ENCODE results near the gene TMEM63A. TPM values are rescaled to one million over a fixed set of nuclear protein-coding genes. Genes with fewer than 3 reads are reported as not detected.

The TMEM63A gene
- total RNA-seq, 3 donors from 2014 or later (not counting 1 experiment from before 2014, with no cell fraction given) = 101 to 166 (median 113) TPM

DNA sequence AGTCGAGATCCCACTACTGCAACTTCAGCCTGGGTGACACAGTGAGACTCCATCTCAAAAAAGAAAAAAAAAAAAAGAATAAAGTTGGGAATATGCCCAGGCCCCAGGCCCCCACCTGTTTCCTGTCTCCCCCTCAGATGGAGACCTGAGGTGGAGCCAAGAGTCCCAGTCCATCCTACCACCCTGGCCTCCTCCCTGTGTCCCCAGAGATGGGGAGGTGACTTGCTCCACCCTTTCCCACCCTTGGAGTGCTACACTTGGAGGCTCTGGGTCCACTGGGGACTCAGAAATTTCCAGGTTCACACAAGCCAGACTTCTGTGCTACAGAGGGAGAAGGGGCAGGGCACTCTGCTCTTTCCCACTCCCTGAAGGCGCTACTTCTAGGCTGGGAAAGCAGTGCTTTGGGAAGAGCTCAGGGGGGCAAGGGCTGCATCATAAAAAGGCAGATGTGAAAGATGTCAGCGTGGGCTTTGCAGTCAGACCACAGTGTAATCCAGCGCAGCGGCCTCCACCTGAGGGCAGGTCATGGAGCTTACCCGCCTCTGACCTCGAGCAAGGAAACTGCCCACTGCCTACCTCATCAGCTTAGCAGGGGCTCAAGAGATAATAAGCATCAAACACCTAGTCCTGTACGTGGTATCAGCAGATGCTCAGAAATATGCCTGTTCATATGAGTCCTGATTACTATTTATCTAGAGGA is 13.4 kb downstream of the TMEM63A start:
- WGBS (ENCODE audit: insufficient coverage) = 84% methylated on average over 8 of the region's 8 CpGs
- no peaks in the 10 kb centered on the region for H3K9me3 ChIP-seq (ENCODE audit: control insufficient read depth, insufficient read depth, low read length)
- DNase-seq = no peak
- intact Hi-C loops (cut with micrococcal nuclease) = no loop called here
- Mint-ChIP-seq H3K36me3 (no peaks in the 10 kb centered on the region), H3K27me3 (ENCODE audit: low read depth in 2 of 2) (no peaks in the 10 kb centered on the region), H3K9me3 (no peaks in the 10 kb centered on the region), H3K27ac (no peak overlapping the region), H3K4me3 (no peak overlapping the region), H3K4me1 (peaks cover 35 to 46% of the 10 kb centered on the region in 2 donors)
- no peaks in the 10 kb centered on the region for H3K27me3 ChIP-seq (ENCODE audit: control insufficient read depth, insufficient read depth, low read length)
- H3K4me3 ChIP-seq (ENCODE audit: low read length) = no peak overlapping the region
- no peak for ATAC-seq
- H3K36me3 ChIP-seq (ENCODE audit: control insufficient read depth, insufficient read depth, low read length) = peaks cover 73% of the 10 kb centered on the region
- peaks cover 52% of the 10 kb centered on the region for H3K4me1 ChIP-seq (ENCODE audit: control insufficient read depth, insufficient read depth, low read length)
- no peak for TF ChIP-seq CTCF (IDR thresholded peaks at IDR 0.05)
- no peak overlapping the region for H3K27ac ChIP-seq (ENCODE audit: low read length)

GRCh38 chr1:225866981-225867380 is 15.2 kb downstream of the TMEM63A start:
- H3K4me1 Mint-ChIP-seq = peaks cover 33 to 36% of the 10 kb centered on the region in 2 donors

GRCh38 chr1:225866061-225866837 is 15.9 kb downstream of the TMEM63A start:
- peak in 1 of 2 donors; percentile 83 for DNase-seq
- peak overlapping the region; percentile 19 for H3K4me3 Mint-ChIP-seq
- H3K27ac Mint-ChIP-seq = peak overlapping the region; percentile 57 to 86
- H3K27me3 ChIP-seq (ENCODE audit: control insufficient read depth, insufficient read depth, low read length) = no peaks in the 10 kb centered on the region
- WGBS (ENCODE audit: insufficient coverage) = 44% methylated on average over 8 of the region's 8 CpGs
- no peak for TF ChIP-seq CTCF (IDR thresholded peaks at IDR 0.05)
- peaks cover 29% of the 10 kb centered on the region for H3K4me1 ChIP-seq (ENCODE audit: control insufficient read depth, insufficient read depth, low read length)
- peaks cover 79% of the 10 kb centered on the region for H3K36me3 ChIP-seq (ENCODE audit: control insufficient read depth, insufficient read depth, low read length)
- peaks cover 26 to 32% of the 10 kb centered on the region in 2 donors for H3K4me1 Mint-ChIP-seq
- no peak overlapping the region for H3K4me3 ChIP-seq (ENCODE audit: low read length)
- H3K9me3 ChIP-seq (ENCODE audit: control insufficient read depth, insufficient read depth, low read length) = no peaks in the 10 kb centered on the region
- no peaks in the 10 kb centered on the region for H3K9me3 Mint-ChIP-seq
- H3K36me3 Mint-ChIP-seq = no peaks in the 10 kb centered on the region
- ATAC-seq = peak; percentile 71 to 90 (median 87)
- H3K27ac ChIP-seq (ENCODE audit: low read length) = no peak overlapping the region
- intact Hi-C loops (cut with micrococcal nuclease) = loop anchor here (2.0 kb wide), 1 partner anchor 15 kb away; no protein-coding TSS in a partner anchor
- no peaks in the 10 kb centered on the region for H3K27me3 Mint-ChIP-seq (ENCODE audit: low read depth in 2 of 2)

More at GRCh38 chr1:225866981-225867380, 15.2 kb downstream of the TMEM63A start:
- Histone ChIP-seq H3K27me3 (ENCODE audit: control insufficient read depth, insufficient read depth, low read length) (no peaks in the 10 kb centered on the region), H3K4me1 (ENCODE audit: control insufficient read depth, insufficient read depth, low read length) (peaks cover 36% of the 10 kb centered on the region), H3K27ac (ENCODE audit: low read length) (no peak overlapping the region), H3K36me3 (ENCODE audit: control insufficient read depth, insufficient read depth, low read length) (peaks cover 77% of the 10 kb centered on the region), H3K9me3 (ENCODE audit: control insufficient read depth, insufficient read depth, low read length) (no peaks in the 10 kb centered on the region), H3K4me3 (ENCODE audit: low read length) (no peak overlapping the region)
- peak overlapping the region; percentile 57 to 86 for H3K27ac Mint-ChIP-seq
- WGBS (ENCODE audit: insufficient coverage) = 64% methylated on average over 6 of the region's 6 CpGs
- ATAC-seq (no peak), DNase-seq (no peak)
- no peaks in the 10 kb centered on the region for H3K36me3 Mint-ChIP-seq
- no peaks in the 10 kb centered on the region for H3K9me3 Mint-ChIP-seq
- intact Hi-C loops (cut with micrococcal nuclease) = loop anchor here (2.0 kb wide), 1 partner anchor 14 kb away; no protein-coding TSS in a partner anchor
- no peaks in the 10 kb centered on the region for H3K27me3 Mint-ChIP-seq (ENCODE audit: low read depth in 2 of 2)
- no peak overlapping the region for H3K4me3 Mint-ChIP-seq
- TF ChIP-seq CTCF (IDR thresholded peaks at IDR 0.05) = no peak

All from natural killer cell (primary cell).